Stomach smooth muscle (tissue), 2 donors: ENCODE measurements around the gene NEK11.
A peak's percentile ranks its signal among the peaks of the same experiment; 100 is the strongest.

Experiments used
- H3K27ac ChIP-seq: one replicate; pipeline ENCODE4 v1.7.0; 2013; ENCODE audit warnings: mild to moderate bottlenecking, low read length, inconsistent platforms
- H3K27me3 ChIP-seq, 2 donors: one replicate each; pipeline ENCODE4 v1.7.0; 2013; ENCODE audit warnings: low read length in 2 of 2; ENCODE audit not compliant: insufficient read depth in 2 of 2, control insufficient read depth in 1 of 2
- H3K36me3 ChIP-seq, 2 donors: one replicate each; pipeline ENCODE4 v1.7.0; 2013; ENCODE audit warnings: low read length in 2 of 2; ENCODE audit not compliant: control insufficient read depth in 2 of 2, insufficient read depth in 2 of 2
- H3K4me1 ChIP-seq: one replicate; pipeline ENCODE4 v1.7.0; 2013; ENCODE audit warnings: low read length; ENCODE audit not compliant: control insufficient read depth, insufficient read depth
- H3K4me3 ChIP-seq, 2 donors: one replicate each; pipeline ENCODE4 v1.7.0; 2013; ENCODE audit warnings: low read length in 2 of 2
- H3K9ac ChIP-seq, 2 donors: one replicate each; pipeline ENCODE4 v1.7.0; 2013; ENCODE audit warnings: low read length in 2 of 2, mild to moderate bottlenecking in 1 of 2
- H3K9me3 ChIP-seq, 2 donors: one replicate each; pipeline ENCODE4 v1.7.0; 2013; ENCODE audit warnings: low read length in 2 of 2; ENCODE audit not compliant: control insufficient read depth in 2 of 2
- donor health status: healthy.
- donor health status: Pancreatic carcinoma.

The NEK11 gene

DNA sequence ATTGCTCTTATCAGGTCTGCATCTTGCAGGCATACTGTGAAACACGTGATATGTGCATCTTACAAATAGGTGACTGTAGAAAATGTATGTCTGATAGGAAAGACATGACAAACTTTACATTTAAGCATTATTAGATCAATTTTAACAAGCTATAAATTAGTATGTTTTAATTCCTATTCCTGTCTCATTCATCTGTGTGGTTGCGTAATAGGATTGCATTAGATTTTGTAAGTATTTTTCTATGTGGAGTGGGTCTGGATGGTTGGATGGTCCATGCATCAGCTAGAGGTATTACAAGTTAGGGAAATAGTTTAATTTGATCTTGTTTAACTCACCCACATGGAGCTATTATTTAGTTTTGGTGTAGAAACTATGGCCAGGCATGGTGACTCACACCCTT is 18.9 kb upstream of the NEK11 start:
- Histone ChIP-seq H3K27me3 (no peaks in the 10 kb centered on the region), H3K27ac (no peak overlapping the region), H3K36me3 (peaks cover 16 to 22% of the 10 kb centered on the region in 2 donors), H3K4me3 (no peak overlapping the region), H3K9ac (no peak overlapping the region), H3K9me3 (no peaks in the 10 kb centered on the region), H3K4me1 (no peaks in the 10 kb centered on the region)

DNA sequence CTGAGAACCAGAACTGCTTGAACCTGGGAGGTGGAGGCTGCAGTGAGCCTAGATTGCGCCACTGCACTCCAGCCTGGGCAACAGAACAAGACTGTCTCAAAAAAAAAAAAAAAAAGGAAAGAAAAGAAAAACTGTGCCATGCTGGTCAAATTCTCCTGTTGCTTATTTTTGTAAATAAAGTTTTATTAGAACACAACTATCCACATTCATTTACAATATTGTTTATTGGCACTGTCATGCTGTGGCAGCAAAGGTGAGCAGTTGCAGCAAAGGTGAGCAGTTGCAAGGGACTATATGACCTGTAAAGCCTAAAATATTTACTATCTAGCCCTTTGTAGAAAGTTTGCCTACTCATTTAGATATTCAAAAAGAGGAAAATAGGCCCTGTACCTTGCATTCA is 18.4 kb upstream of the NEK11 start:
- Histone ChIP-seq H3K4me1 (no peaks in the 10 kb centered on the region), H3K4me3 (no peak overlapping the region), H3K27me3 (no peaks in the 10 kb centered on the region), H3K27ac (no peak overlapping the region), H3K9me3 (no peaks in the 10 kb centered on the region), H3K36me3 (peaks cover 16 to 21% of the 10 kb centered on the region in 2 donors), H3K9ac (no peak overlapping the region)

- Histone ChIP-seq H3K4me3 (no peak overlapping the region), H3K27ac (no peak overlapping the region), H3K9ac (no peak overlapping the region), H3K9me3 (no peaks in the 10 kb centered on the region), H3K4me1 (no peaks in the 10 kb centered on the region), H3K36me3 (peaks cover 19 to 20% of the 10 kb centered on the region in 2 donors), H3K27me3 (no peaks in the 10 kb centered on the region)
Observed at GRCh38 chr3:131009698-131010097, 17.0 kb upstream of the NEK11 start.

- Histone ChIP-seq H3K27me3 (no peaks in the 10 kb centered on the region), H3K9me3 (no peaks in the 10 kb centered on the region), H3K4me3 (no peak overlapping the region), H3K27ac (no peak overlapping the region), H3K36me3 (peaks cover 19 to 39% of the 10 kb centered on the region in 2 donors), H3K4me1 (peaks cover 5% of the 10 kb centered on the region), H3K9ac (no peak overlapping the region)
Observed at GRCh38 chr3:131018970-131019369, 7.7 kb upstream of the NEK11 start.

DNA sequence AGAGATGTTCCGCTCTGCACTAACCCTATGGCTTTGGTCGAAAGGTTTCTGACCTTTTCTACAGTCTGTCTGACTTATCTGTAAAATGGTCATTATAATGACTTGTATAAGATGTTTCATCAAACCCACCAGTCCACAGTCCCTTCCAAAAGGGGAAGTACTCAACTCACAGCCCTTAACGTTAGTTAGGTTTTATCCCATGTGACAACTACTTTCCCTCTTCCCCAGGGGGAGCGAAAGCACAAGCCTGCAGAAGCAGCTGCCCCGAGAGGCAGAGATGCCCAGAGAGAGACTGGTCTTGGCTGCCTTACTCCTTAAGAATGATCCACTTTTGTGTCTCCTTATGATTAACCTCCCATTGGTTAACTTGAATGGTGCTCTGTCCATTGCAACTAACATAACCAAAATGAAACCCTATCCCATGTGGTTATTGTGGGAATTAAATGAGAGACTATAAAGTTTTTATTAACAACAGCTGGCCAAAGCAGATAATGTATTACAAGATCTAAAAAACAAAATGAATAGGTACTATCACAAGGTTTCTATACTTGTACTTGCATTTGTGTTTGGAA is 6.5 kb upstream of the NEK11 start:
- Histone ChIP-seq H3K9me3 (no peaks in the 10 kb centered on the region), H3K4me1 (peaks cover 5% of the 10 kb centered on the region), H3K27me3 (no peaks in the 10 kb centered on the region), H3K36me3 (peaks cover 18 to 32% of the 10 kb centered on the region in 2 donors), H3K4me3 (no peak overlapping the region), H3K9ac (no peak overlapping the region), H3K27ac (no peak overlapping the region)

DNA sequence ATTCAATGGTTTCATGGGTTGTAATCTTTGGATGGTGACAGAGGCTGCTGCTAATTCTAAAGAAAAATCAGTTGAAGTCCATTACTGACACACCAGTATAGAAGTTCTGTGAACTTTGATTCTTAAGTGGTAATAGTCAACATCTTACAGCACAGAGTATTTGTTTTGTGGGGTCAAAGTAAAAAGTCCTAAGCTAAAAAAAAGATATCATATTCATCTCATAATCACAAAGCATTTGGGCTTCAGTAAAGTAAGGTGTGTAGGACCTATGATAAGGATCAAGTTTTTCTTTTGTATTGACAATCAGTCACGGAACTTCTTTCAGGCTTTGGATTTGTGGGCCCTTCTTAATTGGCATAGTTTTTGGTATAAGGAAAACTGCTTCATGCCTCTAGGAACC is 1.1 kb upstream of the NEK11 start:
- H3K4me1 ChIP-seq: peaks cover 10% of the 10 kb centered on the region
- H3K36me3 ChIP-seq: peaks cover 6 to 8% of the 10 kb centered on the region in 2 donors
- peak overlapping the region in 1 of 2 donors; percentile 87 for H3K9ac ChIP-seq
- H3K27me3 ChIP-seq: no peaks in the 10 kb centered on the region
- H3K9me3 ChIP-seq: no peaks in the 10 kb centered on the region
- no peak overlapping the region for H3K27ac ChIP-seq
- peak overlapping the region; percentile 90 to 99 for H3K4me3 ChIP-seq

DNA sequence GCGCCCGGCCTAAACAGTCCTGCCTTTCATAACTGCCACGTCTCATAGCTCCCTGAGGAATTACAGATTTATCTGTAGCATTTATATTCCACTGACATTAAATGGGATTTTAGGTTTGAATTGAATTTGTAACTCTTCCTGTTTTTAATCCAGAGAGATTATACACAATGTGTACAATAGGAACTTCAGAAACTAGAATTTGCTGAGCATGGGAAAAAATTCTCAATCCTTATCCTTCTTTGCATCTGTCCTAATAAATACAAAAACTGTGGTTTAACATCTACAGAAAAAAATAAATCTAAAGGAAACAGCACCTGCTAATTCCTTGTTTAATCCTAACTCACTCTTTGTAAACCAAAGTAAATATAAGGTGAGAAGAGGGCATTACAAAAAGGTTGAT is 2.2 kb downstream of the NEK11 start:
- H3K27ac ChIP-seq: no peak overlapping the region
- H3K4me1 ChIP-seq: peaks cover 5% of the 10 kb centered on the region
- peaks cover 4% of the 10 kb centered on the region in 2 donors for H3K36me3 ChIP-seq
- H3K9me3 ChIP-seq: no peaks in the 10 kb centered on the region
- no peak overlapping the region for H3K9ac ChIP-seq
- no peak overlapping the region for H3K4me3 ChIP-seq
- H3K27me3 ChIP-seq: no peaks in the 10 kb centered on the region

DNA sequence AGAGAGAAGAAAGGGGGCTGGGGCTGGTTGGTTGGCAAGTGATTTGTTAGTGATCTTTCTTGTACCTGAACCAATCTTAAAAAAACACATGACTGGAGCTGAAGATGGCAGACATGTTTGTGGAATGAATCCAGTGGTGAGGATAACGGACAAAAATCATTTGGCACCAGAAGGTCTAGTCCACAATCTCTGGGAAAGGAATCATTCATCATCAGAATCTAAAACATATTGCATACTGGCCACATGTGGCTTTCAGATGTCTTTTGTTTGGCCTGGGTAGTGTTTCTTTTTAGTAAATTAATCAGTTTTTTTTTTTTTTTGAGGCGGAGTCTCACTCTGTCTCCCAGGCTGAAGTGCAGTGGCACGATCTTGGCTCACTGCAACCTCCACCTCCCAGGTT is 5.0 kb downstream of the NEK11 start:
- no peaks in the 10 kb centered on the region for H3K9me3 ChIP-seq
- H3K4me1 ChIP-seq: peaks cover 5% of the 10 kb centered on the region
- no peaks in the 10 kb centered on the region for H3K27me3 ChIP-seq
- H3K4me3 ChIP-seq: no peak overlapping the region
- no peak overlapping the region for H3K27ac ChIP-seq
- H3K9ac ChIP-seq: no peak overlapping the region
- H3K36me3 ChIP-seq: no peaks in the 10 kb centered on the region

DNA sequence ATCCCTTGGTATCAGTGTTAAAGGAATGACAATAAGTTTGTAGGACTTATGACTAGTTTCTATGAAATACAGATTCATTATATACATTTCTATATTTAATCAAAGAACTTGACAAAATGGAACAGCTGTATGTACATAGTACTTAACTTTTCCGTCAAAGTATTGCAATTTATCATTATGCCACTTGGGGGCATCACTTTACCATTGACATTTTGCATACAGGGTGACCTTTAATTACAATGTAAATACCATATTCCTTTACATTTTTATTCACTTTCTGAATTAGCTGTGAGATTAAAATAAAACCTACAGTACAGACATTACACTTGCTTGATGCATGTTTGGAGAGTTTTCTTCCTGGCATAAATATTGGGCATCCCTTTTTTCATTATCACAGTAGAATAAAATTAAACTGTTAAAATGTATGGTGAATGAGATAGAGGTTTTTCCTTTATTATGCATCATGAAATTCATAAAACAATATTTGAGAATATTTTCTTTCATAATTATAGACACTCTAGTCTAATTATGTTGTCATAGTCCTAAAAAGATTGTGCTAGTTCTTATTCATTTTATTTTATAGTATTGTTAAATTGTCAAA is 6.9 kb downstream of the NEK11 start:
- Histone ChIP-seq H3K4me3 (no peak overlapping the region), H3K9me3 (no peaks in the 10 kb centered on the region), H3K27me3 (no peaks in the 10 kb centered on the region), H3K36me3 (no peaks in the 10 kb centered on the region), H3K4me1 (no peaks in the 10 kb centered on the region), H3K27ac (no peak overlapping the region), H3K9ac (no peak overlapping the region)

GRCh38 chr3:131036200-131036816 is 9.6 kb downstream of the NEK11 start:
- Histone ChIP-seq H3K9ac (no peak overlapping the region), H3K4me3 (no peak overlapping the region), H3K27ac (no peak overlapping the region), H3K36me3 (no peaks in the 10 kb centered on the region), H3K27me3 (no peaks in the 10 kb centered on the region), H3K9me3 (no peaks in the 10 kb centered on the region), H3K4me1 (no peaks in the 10 kb centered on the region)

DNA sequence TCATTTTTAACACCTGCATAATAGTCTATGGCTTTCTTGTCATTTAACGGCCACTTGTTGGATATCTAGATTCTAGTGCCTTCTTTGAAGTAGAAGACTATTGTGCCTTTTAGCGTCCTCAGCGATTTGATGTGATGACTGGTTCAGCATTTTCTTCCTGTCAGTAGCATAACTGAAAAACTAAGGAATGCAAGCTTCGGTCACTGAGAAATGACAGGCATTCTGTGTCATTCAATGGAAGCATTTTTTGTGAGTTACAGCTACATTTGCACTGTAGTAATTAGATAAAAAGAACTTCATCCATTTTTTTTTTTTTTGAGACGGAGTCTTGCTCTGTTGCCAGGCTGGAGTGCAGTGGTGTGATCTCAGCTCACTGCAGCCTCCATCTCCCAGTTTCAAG is 10.3 kb downstream of the NEK11 start:
- H3K9ac ChIP-seq: no peak overlapping the region

More for the DNA sequence above, 10.3 kb downstream of the NEK11 start:
- no peaks in the 10 kb centered on the region for H3K36me3 ChIP-seq
- H3K9me3 ChIP-seq: no peaks in the 10 kb centered on the region
- H3K4me3 ChIP-seq: no peak overlapping the region
- H3K27ac ChIP-seq: no peak overlapping the region
- no peaks in the 10 kb centered on the region for H3K4me1 ChIP-seq
- no peaks in the 10 kb centered on the region for H3K27me3 ChIP-seq
